Mammary microvascular endothelial cell (primary cell): ENCODE measurements around the gene INTS14. TPM values are rescaled to one million over a fixed set of nuclear protein-coding genes. Genes with fewer than 3 reads are reported as not detected.

ENCODE experiments used
- total RNA-seq: library from RNA; depleted of rRNA; stranded (reverse); fragments of >200 nt; gene quantifications from 2 replicates; pipeline ENCODE4 v1.2.3, GENCODE V29; 2015

Gene INTS14
- 40.4 and 41.7 TPM in 2 replicates for total RNA-seq

DNA sequence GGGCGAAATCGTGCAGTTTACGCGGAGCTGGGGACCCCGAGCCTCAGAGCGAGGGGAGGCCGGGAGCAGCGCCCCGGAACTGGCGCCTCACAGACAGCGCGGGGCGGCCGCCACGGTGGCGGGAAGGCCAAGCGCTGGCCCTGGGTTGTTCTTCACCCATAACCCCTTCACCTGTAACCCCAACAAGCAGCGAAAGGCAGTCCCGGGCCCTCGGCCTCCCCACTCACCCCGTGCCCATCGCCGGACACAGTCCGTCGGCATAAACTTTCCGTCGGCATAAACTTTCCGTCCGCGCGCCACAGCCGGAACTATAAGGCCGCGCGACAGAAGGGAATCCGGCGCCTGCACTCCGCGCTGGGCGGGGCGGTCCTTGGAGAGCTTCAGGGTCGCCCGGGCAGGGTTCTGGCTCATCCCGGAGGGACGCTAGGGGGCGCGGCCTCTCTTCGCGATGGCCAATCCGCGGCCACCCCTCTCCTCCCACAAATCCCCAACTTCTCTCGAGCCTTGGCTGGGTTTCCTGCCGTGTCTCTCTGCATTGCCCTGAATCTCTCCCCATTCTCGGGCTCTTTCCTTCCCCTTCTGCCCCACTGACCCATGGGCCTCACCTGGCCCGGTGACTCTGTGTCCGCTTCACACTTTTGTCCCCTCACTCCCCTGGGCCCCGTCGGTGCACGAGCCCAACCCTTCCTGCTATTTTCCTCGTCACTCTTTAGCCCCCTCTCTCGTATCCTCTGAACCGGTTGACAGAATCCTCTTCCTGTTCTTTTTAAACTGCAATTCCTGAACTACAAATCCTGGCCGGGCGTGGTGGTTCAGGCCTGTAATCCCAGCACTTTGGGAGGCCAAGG lies at the start of gene INTS14:
INTS14 (minus strand) TSS at position 261 of the 848 bp plus-strand sequence. CDS start 3,751 bp downstream, outside the sequence.

DNA sequence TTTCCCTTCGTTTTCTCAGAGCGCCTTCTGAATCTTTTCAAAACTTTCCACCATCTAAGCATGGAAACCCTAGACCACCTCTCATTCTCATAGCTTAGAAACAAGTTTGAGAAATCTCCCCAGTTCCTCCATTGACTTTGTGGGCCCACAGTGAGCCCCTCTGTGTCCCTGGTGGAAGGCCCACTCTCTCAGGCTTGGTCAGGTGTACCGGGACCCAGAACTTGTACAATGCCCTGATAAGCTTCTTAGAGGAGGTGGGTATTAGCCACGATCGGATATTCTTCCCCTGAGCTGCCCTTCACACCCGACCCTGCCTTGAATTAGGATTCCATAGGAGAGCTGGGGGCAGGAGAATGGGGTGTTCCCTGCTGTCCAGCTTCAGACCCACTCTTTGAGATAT lies 10.7 kb upstream of the INTS14 start, which contains the start of gene SLC24A1:
SLC24A1 (plus strand) TSS at position 301 of the 400 bp plus-strand sequence. CDS start 2,143 bp downstream, outside the sequence.

GRCh38 chr15:65530318-65531111 lies 80.4 kb downstream of the INTS14 start, which contains the start of gene HACD3:
Gene HACD3 (plus strand): TSS chr15:65530463. CDS start chr15:65530632, 169 bp downstream.

Other genes with a start within 250 kb of the INTS14 start
- not detected in 2 replicates for gene IGDCC3, start 233.1 kb downstream of the INTS14 start, total RNA-seq
- 0.13 and 0.15 TPM in 2 replicates for gene IGDCC4, start 188.2 kb downstream of the INTS14 start, total RNA-seq
- 18.7 and 28.5 TPM in 2 replicates for gene DPP8, start 93.4 kb downstream of the INTS14 start, total RNA-seq
- 54.8 and 57.1 TPM in 2 replicates for gene HACD3, start 80.7 kb downstream of the INTS14 start, total RNA-seq
- gene SLC24A1, start 10.8 kb upstream of the INTS14 start, total RNA-seq, result 4.3 and 5.7 TPM in 2 replicates
- 12.1 and 14.2 TPM in 2 replicates for gene DENND4A, start 181.2 kb upstream of the INTS14 start, total RNA-seq